Hepatocyte (in vitro differentiated cells): ENCODE measurements around the gene IL1R2. TPM values are rescaled to one million over a fixed set of nuclear protein-coding genes. Genes with fewer than 3 reads are reported as not detected.

Experiments
- DNase-seq: peaks from one replicate; pipeline ENCODE4 v3.0.0-alpha.2; 2016; ENCODE audit warnings: low spot score
- H2AFZ ChIP-seq: fragments of 200-600 bp; sonication (generic); 2 replicates; pipeline ENCODE4 v1.6.0; 2016; ENCODE audit warnings: antibody characterized with exemption, mild to moderate bottlenecking
- H3K27ac ChIP-seq: fragments of 200-600 bp; sonication (generic); 2 replicates; pipeline ENCODE4 v1.5.1; 2016; ENCODE audit warnings: mild to moderate bottlenecking
- H3K27me3 ChIP-seq: fragments of 200-600 bp; sonication (generic); 2 replicates; pipeline ENCODE4 v1.6.1; 2016
- H3K36me3 ChIP-seq: fragments of 200-600 bp; sonication (generic); replicated peaks from 2 replicates; pipeline ENCODE4 v1.5.1; 2016; ENCODE audit warnings: low read depth; ENCODE audit not compliant: insufficient read depth
- H3K4me1 ChIP-seq: fragments of 200-600 bp; sonication (generic); 2 replicates; pipeline ENCODE4 v1.5.1; 2016; ENCODE audit warnings: mild to moderate bottlenecking, moderate library complexity; ENCODE audit not compliant: insufficient read depth
- H3K4me2 ChIP-seq: fragments of 200-600 bp; sonication (generic); 2 replicates; pipeline ENCODE4 v1.6.0; 2016
- H3K4me3 ChIP-seq: fragments of 200-600 bp; sonication (generic); 2 replicates; pipeline ENCODE4 v1.5.1; 2016; ENCODE audit warnings: mild to moderate bottlenecking
- H3K79me2 ChIP-seq: fragments of 200-600 bp; sonication (generic); 2 replicates; pipeline ENCODE4 v1.6.0; 2017; ENCODE audit warnings: mild to moderate bottlenecking
- H3K9me2 ChIP-seq: fragments of 200-600 bp; sonication (generic); replicated peaks from 2 replicates; pipeline ENCODE4 v1.6.0; 2017; ENCODE audit warnings: mild to moderate bottlenecking; ENCODE audit not compliant: insufficient read depth
- H3K9me3 ChIP-seq: fragments of 200-600 bp; sonication (generic); 2 replicates; pipeline ENCODE4 v1.5.1; 2016; ENCODE audit warnings: low read depth, mild to moderate bottlenecking
- H4K20me1 ChIP-seq: fragments of 200-600 bp; sonication (generic); 2 replicates; pipeline ENCODE4 v1.6.0; 2016; ENCODE audit warnings: mild to moderate bottlenecking; ENCODE audit not compliant: insufficient read depth, poor library complexity, severe bottlenecking
- EZH2 ChIP-seq: fragments of 200-600 bp; sonication (generic); IDR thresholded peaks from 2 replicates; pipeline ENCODE4 v1.6.1; 2016; ENCODE audit warnings: antibody characterized with exemption, mild to moderate bottlenecking, borderline replicate concordance
- EZH2phosphoT487 ChIP-seq: fragments of 200-600 bp; sonication (generic); IDR thresholded peaks from one replicate; pipeline ENCODE4 v1.6.1; 2018; ENCODE audit warnings: antibody characterized with exemption, mild to moderate bottlenecking, low read depth, moderate library complexity; ENCODE audit not compliant: unreplicated experiment, severe bottlenecking
- WGBS: methylation state at CpG from one replicate; pipeline ENCODE4 v1.1.6; 2016; ENCODE audit warnings: low lambda C conversion rate; ENCODE audit errors: missing lambda C conversion rate; 5-methylcytosine and 5-hydroxymethylcytosine counted together
- polyA plus RNA-seq: library from polyadenylated mRNA; unstranded; fragments of >200 nt; fragmentation: Nextera tagmentation; extraction: Ambion mirVana; gene quantifications from 2 replicates; pipeline ENCODE4 v1.2.1, GENCODE V29; 2016
- total RNA-seq: library from RNA; depleted of rRNA; stranded (reverse); fragments of >200 nt; gene quantifications from 2 replicates; pipeline ENCODE4 v1.2.3, GENCODE V29; 2014
- TF ChIP-seq, protein P1 (sequence below): fragments of 200-600 bp; sonication (generic); IDR thresholded peaks from 2 replicates; pipeline ENCODE4 v1.5.1; 2016; ENCODE audit warnings: antibody characterized with exemption, mild to moderate bottlenecking; ENCODE audit not compliant: poor library complexity

The IL1R2 gene
- total and polyA plus RNA-seq, 2 experiments from 2014 or later: 1.3 to 5.8 TPM

DNA sequence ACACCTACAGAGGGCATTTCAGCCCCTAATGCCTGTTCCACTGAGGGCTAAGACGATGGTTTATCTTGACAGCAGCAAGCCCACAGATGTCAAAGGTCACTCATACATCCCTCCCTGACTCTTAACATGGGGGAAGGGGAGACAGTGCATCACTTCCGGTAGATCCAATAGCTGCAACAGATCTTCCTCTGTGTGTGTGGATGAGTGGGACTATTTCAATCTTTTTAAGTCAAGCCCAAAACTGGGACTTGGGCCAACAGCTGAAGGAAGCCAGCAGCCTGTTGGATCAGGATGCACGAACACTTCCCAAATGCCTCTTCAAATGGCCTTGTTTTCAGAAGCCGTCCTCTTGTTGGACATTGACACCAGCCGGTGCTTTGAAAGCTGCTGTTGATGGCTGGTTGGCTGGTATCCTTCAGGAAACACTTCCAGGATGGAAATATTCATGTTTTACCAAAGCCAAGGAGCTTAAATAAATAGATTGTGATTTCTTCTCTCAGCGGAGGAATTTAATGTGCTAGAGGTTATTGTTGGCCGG, 59.2 kb downstream of the IL1R2 start:
- Histone ChIP-seq H3K9me3 (no peaks in the 10 kb centered on the region), H3K36me3 (no peaks in the 10 kb centered on the region), H3K27ac (peak overlapping the region; percentile 82), H3K9me2 (no peaks in the 10 kb centered on the region), H3K4me2 (no peak overlapping the region), H3K27me3 (no peaks in the 10 kb centered on the region), H2AFZ (no peak overlapping the region), H3K4me3 (no peak overlapping the region), H3K4me1 (peaks cover 37% of the 10 kb centered on the region), H3K79me2 (no peaks in the 10 kb centered on the region), H4K20me1 (no peaks in the 10 kb centered on the region)
- no peak for TF ChIP-seq EZH2
- no peak for TF ChIP-seq EZH2phosphoT487
- TF ChIP-seq, protein P1, sequence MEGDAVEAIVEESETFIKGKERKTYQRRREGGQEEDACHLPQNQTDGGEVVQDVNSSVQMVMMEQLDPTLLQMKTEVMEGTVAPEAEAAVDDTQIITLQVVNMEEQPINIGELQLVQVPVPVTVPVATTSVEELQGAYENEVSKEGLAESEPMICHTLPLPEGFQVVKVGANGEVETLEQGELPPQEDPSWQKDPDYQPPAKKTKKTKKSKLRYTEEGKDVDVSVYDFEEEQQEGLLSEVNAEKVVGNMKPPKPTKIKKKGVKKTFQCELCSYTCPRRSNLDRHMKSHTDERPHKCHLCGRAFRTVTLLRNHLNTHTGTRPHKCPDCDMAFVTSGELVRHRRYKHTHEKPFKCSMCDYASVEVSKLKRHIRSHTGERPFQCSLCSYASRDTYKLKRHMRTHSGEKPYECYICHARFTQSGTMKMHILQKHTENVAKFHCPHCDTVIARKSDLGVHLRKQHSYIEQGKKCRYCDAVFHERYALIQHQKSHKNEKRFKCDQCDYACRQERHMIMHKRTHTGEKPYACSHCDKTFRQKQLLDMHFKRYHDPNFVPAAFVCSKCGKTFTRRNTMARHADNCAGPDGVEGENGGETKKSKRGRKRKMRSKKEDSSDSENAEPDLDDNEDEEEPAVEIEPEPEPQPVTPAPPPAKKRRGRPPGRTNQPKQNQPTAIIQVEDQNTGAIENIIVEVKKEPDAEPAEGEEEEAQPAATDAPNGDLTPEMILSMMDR: no peak
- peak; percentile 66 for DNase-seq
- 52% methylated on average over 7 of the region's 7 CpGs for WGBS

DNA sequence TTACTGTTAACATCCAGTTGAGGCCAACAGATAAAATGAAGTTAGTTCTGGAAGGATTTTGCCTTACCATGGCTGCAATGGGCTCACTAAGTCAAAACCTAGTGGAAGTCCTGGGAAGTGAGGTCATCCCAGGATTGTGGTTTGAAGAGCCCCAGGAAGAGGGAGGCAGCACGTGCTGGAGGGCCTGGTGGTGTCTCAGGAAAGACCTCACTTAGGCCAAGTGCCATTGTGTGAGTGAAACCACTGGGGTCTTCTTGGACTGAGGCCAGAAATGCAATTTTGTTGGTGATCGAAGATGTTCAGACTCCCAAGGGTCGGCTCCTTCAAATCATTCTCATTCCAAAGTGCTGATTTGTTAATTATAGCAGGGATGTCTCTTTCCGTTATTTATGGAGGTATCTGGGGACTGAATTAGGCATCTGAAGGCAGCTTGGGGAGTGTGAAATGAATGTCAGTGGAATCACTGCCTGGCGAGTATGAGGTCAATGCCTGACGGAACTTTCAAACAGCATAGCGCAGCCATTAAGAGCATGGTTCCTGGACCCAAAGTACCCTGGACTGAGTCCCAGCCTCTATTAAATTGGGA, 60.0 kb downstream of the IL1R2 start:
- 85% methylated on average over 7 of the region's 7 CpGs for WGBS
- Histone ChIP-seq H3K4me2 (no peak overlapping the region), H3K79me2 (no peaks in the 10 kb centered on the region), H3K9me3 (no peaks in the 10 kb centered on the region), H3K36me3 (no peaks in the 10 kb centered on the region), H3K27ac (peak overlapping the region; percentile 82), H3K4me3 (no peak overlapping the region), H3K27me3 (no peaks in the 10 kb centered on the region), H4K20me1 (no peaks in the 10 kb centered on the region), H3K9me2 (no peaks in the 10 kb centered on the region), H3K4me1 (peaks cover 31% of the 10 kb centered on the region), H2AFZ (no peak overlapping the region)
- TF ChIP-seq, protein P1: no peak
- TF ChIP-seq EZH2phosphoT487: no peak
- no peak for TF ChIP-seq EZH2
- DNase-seq: no peak

DNA sequence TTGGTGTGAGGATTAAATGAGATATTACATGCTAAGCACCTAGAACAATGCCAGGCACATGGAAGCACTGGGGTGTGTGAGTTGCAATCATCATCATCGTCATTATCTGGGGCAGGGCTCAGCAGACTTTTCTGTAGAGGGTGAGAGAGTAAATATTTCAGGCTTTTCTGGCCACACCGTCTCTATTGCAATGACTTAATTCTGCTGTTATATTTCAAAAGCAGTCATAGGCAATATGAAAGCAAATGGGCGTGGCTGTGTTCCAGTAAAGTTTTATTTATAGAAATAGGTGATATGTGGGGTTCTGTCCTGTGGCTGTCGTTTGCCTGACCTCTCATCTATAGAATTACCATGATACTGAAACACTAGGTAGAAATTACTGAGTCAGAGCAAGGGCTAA, 60.6 kb downstream of the IL1R2 start:
- Histone ChIP-seq H3K9me3 (no peaks in the 10 kb centered on the region), H3K27me3 (no peaks in the 10 kb centered on the region), H3K9me2 (no peaks in the 10 kb centered on the region), H3K36me3 (no peaks in the 10 kb centered on the region), H3K4me1 (peaks cover 28% of the 10 kb centered on the region), H2AFZ (no peak overlapping the region), H3K27ac (no peak overlapping the region), H3K4me2 (no peak overlapping the region), H3K79me2 (no peaks in the 10 kb centered on the region), H4K20me1 (no peaks in the 10 kb centered on the region), H3K4me3 (no peak overlapping the region)
- TF ChIP-seq EZH2phosphoT487 (no peak), EZH2 (no peak)
- 73% methylated on average over 4 of the region's 4 CpGs for WGBS
- DNase-seq: no peak

DNA sequence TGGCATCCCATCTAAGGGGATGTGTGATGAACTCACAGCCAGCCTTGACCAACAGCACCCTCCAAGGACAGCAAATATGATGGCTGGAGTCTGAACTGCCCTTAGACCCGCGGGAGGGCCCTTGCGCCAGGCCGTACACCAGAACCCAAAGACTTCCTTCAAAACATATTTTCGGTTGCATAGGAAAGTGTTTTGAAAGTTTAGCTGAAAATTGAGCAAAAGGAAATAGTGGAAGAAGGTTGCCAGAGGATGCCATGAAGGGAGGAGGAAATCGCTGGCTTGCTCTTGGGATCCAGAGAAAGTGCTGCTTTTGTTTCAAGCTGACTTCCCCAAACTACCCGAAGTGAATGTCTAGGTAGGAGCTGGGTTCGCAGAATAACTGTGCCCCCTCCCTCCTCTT, 61.3 kb downstream of the IL1R2 start:
- no peak for TF ChIP-seq EZH2
- no peak for TF ChIP-seq EZH2phosphoT487
- TF ChIP-seq, protein P1: no peak
- H3K4me1 ChIP-seq: peaks cover 34% of the 10 kb centered on the region

More for the DNA sequence above, 61.3 kb downstream of the IL1R2 start:
- WGBS: 95% methylated on average over 8 of the region's 8 CpGs
- no peak for DNase-seq
- Histone ChIP-seq H2AFZ (no peak overlapping the region), H3K4me3 (no peak overlapping the region), H3K9me3 (no peaks in the 10 kb centered on the region), H3K36me3 (no peaks in the 10 kb centered on the region), H3K27me3 (no peaks in the 10 kb centered on the region), H3K27ac (no peak overlapping the region), H3K79me2 (no peaks in the 10 kb centered on the region), H4K20me1 (no peaks in the 10 kb centered on the region), H3K9me2 (no peaks in the 10 kb centered on the region), H3K4me2 (no peak overlapping the region)
